Upper lobe of right lung (tissue), 1 donor: Measurements from ENCODE around the gene SHQ1. TPM values are rescaled to one million over a fixed set of nuclear protein-coding genes. Genes with fewer than 3 reads are reported as not detected.

Experiments used
- ATAC-seq: fragments of 200-7000 bp; cut with Tn5 transposase; one replicate; pipeline ENCODE4 v1.9.1; 2020; ENCODE audit warnings: mild to moderate bottlenecking, moderate library complexity
- DNase-seq: peaks from one replicate; pipeline ENCODE4 v3.0.0-alpha.2; 2020
- H3K27ac ChIP-seq: fragments of 200-600 bp; one replicate; pipeline ENCODE4 v1.8.0; 2022
- H3K27me3 ChIP-seq: fragments of 200-600 bp; one replicate; pipeline ENCODE4 v1.8.0; 2022; ENCODE audit warnings: mild to moderate bottlenecking
- H3K36me3 ChIP-seq: fragments of 200-600 bp; one replicate; pipeline ENCODE4 v1.8.0; 2022
- H3K4me1 ChIP-seq: fragments of 200-600 bp; one replicate; pipeline ENCODE4 v1.8.0; 2022
- H3K4me3 ChIP-seq: fragments of 200-600 bp; one replicate; pipeline ENCODE4 v1.8.0; 2022; ENCODE audit warnings: mild to moderate bottlenecking
- H3K9me3 ChIP-seq: fragments of 200-600 bp; one replicate; pipeline ENCODE4 v1.8.0; 2022
- intact Hi-C: fragments of 100-400 bp; cut with DNase I; formaldehyde crosslinking; loops from one replicate; pipeline ENCODE4 v1.11.0; 2022
- total RNA-seq: library from RNA; stranded (reverse); fragmentation: NEBNext Ultra II Directional; extraction: Animal tissue kit (Norgen Biotek cat#: 25700); gene quantifications from one replicate; pipeline ENCODE4 v1.2.1, GENCODE V29; 2021
- TF ChIP-seq, protein P1 (sequence below): fragments of 200-600 bp; IDR thresholded peaks from one replicate; pipeline ENCODE4 v1.8.0; 2022; ENCODE audit warnings: antibody characterized with exemption
- donor health status: DM: no; HTN: yes; CAD: no; lungs with severe emphysema.

The SHQ1 gene
- total RNA-seq, 1 donor from 2014 or later, result 17.3 TPM

DNA sequence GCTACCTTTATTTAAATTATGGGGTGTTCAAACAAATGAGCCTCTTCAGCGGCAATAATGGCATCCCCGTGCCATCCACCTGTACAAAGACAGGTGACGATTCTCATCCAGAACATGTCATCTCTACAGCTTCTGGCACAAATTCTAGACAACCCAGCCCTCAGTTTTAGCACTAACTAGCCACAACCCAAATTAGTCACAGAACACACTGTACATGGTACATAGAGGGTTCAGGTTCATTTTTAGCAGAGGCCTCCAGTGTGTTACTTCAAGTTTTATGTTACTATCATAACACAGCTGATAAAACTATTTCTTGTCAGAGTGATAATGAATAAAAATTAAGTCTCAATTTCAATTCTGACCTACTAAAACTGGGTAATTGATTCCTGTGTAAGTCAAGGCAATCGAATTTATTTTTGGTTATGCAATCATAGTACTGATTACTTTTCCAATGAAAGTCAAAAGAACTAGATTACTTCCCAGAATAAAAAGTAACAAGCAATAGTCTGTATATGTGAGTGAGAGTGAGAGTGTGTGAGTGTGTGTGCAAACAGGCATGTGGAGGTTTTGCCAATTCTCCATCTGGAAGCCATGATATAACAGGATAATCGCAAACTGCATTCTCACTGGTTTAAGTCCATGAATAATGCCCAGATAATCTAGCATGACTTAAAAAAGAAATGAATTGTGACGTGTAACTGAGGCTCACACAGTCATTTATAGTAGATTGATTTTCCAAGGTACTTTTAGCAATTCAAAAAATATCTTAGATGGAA, 37.4 kb downstream of the SHQ1 start:
- H3K36me3 ChIP-seq, result peaks cover 10% of the 10 kb centered on the region
- DNase-seq, result no peak
- peaks cover 10% of the 10 kb centered on the region for H3K4me1 ChIP-seq
- no peak overlapping the region for H3K4me3 ChIP-seq
- no peaks in the 10 kb centered on the region for H3K27me3 ChIP-seq
- no peak overlapping the region for H3K27ac ChIP-seq
- no peaks in the 10 kb centered on the region for H3K9me3 ChIP-seq
- intact Hi-C loops, result no loop called here
- ATAC-seq, result no peak
- TF ChIP-seq, protein P1, sequence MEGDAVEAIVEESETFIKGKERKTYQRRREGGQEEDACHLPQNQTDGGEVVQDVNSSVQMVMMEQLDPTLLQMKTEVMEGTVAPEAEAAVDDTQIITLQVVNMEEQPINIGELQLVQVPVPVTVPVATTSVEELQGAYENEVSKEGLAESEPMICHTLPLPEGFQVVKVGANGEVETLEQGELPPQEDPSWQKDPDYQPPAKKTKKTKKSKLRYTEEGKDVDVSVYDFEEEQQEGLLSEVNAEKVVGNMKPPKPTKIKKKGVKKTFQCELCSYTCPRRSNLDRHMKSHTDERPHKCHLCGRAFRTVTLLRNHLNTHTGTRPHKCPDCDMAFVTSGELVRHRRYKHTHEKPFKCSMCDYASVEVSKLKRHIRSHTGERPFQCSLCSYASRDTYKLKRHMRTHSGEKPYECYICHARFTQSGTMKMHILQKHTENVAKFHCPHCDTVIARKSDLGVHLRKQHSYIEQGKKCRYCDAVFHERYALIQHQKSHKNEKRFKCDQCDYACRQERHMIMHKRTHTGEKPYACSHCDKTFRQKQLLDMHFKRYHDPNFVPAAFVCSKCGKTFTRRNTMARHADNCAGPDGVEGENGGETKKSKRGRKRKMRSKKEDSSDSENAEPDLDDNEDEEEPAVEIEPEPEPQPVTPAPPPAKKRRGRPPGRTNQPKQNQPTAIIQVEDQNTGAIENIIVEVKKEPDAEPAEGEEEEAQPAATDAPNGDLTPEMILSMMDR, result no peak

DNA sequence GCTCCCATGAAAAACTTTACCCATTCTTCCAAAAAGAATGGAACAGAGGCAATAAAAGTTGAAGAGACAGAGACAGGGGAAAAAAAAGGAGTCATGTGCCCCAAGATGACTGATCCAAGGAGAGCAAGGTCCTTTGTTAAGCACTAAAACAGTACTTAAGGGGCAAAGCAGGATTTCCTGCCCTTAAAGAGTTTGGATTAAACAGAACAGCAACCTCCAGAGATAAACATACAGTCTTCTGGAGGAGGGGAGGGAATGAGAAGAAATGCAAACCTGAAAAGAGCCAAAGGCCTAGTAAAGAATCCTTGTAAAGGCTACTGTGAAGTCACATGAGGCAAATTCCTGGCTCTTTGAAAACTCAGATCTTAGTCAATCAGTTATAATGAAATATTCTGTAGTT, 38.2 kb downstream of the SHQ1 start:
- TF ChIP-seq, protein P1, result no peak
- intact Hi-C loops, result no loop called here
- ATAC-seq, result no peak

DNA sequence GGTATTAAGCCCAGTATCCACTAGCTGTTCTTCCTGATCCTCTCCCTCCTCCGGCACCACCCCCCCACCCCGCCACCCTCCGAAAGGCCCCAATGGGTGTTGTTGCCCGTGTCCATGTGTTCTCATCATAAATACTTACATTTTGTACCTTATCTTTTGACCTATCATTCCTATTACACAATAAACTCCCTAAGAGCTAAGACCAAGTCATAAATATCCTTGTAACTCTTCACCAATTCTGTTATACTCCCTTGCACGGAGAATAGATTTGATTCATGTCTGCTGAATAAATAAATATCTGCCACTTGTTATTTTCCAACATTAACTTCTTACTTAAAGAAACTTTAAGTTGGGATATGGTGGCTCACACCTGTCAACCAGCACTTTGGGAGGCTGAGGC, 43.9 kb downstream of the SHQ1 start:
- intact Hi-C loops, result no loop called here
- no peaks in the 10 kb centered on the region for H3K36me3 ChIP-seq
- TF ChIP-seq, protein P1, result no peak
- no peak overlapping the region for H3K27ac ChIP-seq
- H3K9me3 ChIP-seq, result no peaks in the 10 kb centered on the region
- no peak overlapping the region for H3K4me3 ChIP-seq
- H3K4me1 ChIP-seq, result no peaks in the 10 kb centered on the region
- no peaks in the 10 kb centered on the region for H3K27me3 ChIP-seq
- DNase-seq (no peak), ATAC-seq (no peak)

More for the DNA sequence above, 38.2 kb downstream of the SHQ1 start:
- peaks cover 10% of the 10 kb centered on the region for H3K4me1 ChIP-seq
- H3K27ac ChIP-seq, result no peak overlapping the region
- no peaks in the 10 kb centered on the region for H3K9me3 ChIP-seq
- peaks cover 10% of the 10 kb centered on the region for H3K36me3 ChIP-seq
- DNase-seq, result no peak
- H3K4me3 ChIP-seq, result no peak overlapping the region
- no peaks in the 10 kb centered on the region for H3K27me3 ChIP-seq

DNA sequence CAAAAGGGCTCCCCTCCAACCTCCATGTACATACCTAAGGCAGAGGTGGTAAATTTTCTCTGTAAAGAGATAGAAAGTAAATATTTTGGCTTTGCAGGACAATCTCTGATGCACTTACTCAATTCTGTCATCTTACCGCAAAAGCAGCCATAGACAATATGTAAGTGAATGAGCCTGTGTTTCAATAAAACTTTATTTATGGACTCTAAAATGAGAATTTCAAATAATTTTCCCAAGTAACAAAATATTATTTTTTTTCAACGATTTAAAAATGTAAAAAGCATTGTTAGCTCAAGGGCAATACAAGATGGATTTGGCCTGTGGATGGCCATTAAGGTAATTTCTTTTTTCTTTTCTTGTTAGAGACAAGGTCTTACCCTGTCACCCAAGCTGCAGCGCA, 44.7 kb downstream of the SHQ1 start:
- TF ChIP-seq, protein P1, result no peak
- no peak for DNase-seq
- intact Hi-C loops, result no loop called here

DNA sequence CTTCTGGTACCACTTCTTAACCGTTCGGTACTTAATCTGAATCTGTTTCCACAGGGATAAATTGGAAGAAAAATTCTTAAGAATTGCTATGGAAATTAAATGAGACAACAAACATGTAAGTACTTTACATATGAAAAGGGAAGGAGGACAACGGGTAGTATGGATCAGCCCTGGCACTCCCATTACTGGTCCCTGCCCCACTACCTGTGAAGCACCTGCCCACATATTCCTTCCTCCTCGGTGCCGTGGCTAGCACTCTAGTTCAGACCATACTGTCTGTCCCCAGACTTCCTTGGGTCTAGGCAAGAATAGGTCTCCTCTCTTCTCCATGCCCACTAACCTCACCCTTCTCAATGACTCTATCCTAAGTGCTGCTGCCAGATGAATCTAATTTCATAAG, 46.2 kb downstream of the SHQ1 start:
- TF ChIP-seq, protein P1, result no peak
- no peaks in the 10 kb centered on the region for H3K36me3 ChIP-seq
- no peak overlapping the region for H3K4me3 ChIP-seq
- ATAC-seq (no peak), DNase-seq (no peak)
- H3K27me3 ChIP-seq, result no peaks in the 10 kb centered on the region
- no peaks in the 10 kb centered on the region for H3K9me3 ChIP-seq
- H3K4me1 ChIP-seq, result no peaks in the 10 kb centered on the region
- no peak overlapping the region for H3K27ac ChIP-seq
- intact Hi-C loops, result no loop called here

More for the DNA sequence above, 44.7 kb downstream of the SHQ1 start:
- no peak overlapping the region for H3K27ac ChIP-seq
- H3K4me3 ChIP-seq, result no peak overlapping the region
- no peak for ATAC-seq
- H3K27me3 ChIP-seq, result no peaks in the 10 kb centered on the region
- no peaks in the 10 kb centered on the region for H3K36me3 ChIP-seq
- H3K4me1 ChIP-seq, result no peaks in the 10 kb centered on the region
- H3K9me3 ChIP-seq, result no peaks in the 10 kb centered on the region

DNA sequence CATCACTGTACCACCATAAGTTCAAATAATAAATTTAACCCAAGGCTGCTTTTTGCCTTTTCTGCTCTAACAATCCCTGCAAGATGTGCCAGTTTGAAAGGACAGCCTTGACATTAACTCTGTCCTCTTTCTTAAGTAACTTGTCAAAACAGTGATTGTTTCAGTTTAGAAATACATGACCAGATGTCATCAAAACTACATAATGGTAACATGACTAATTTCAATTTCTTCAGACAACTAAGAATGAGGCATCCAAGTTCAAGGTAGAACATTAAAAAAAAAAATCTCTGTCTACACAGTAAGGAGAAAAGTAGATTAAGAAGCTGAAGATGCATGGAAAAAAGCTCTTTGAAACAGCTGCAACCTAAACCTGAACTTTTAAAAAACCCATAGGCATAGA, 47.4 kb downstream of the SHQ1 start:
- Histone ChIP-seq H3K4me1 (no peaks in the 10 kb centered on the region), H3K27me3 (no peaks in the 10 kb centered on the region)
- no peak for ATAC-seq

More for the DNA sequence above, 47.4 kb downstream of the SHQ1 start:
- Histone ChIP-seq H3K9me3 (no peaks in the 10 kb centered on the region), H3K4me3 (no peak overlapping the region), H3K36me3 (no peaks in the 10 kb centered on the region), H3K27ac (no peak overlapping the region)
- TF ChIP-seq, protein P1, result no peak
- intact Hi-C loops, result no loop called here
- DNase-seq, result no peak
